Ovary (tissue), 3 donors: Measurements from ENCODE around the gene TRMT44.

Source experiments
- CTCF ChIP-seq, 3 donors: fragments of 450-650 bp in 2 of 3; fragments of 200-600 bp in 1 of 3; IDR thresholded peaks; one replicate each; pipeline versions ENCODE4 v1.5.1 to v1.8.0; 2016 to 2022; ENCODE audit warnings: antibody characterized with exemption in 3 of 3, mild to moderate bottlenecking in 1 of 3
- EP300 ChIP-seq: sonication (generic); formaldehyde crosslinking; IDR thresholded peaks from one replicate; pipeline ENCODE4 v1.6.1; 2017; ENCODE audit warnings: antibody characterized with exemption
- POLR2A ChIP-seq: fragments of 450-650 bp; IDR thresholded peaks from one replicate; pipeline ENCODE4 v1.6.1; 2017; ENCODE audit warnings: antibody characterized with exemption, mild to moderate bottlenecking, moderate library complexity
- donor health status: DM: no; HTN: no; CAD: no.

GRCh38 chr4:8440492-8441311, at the start of gene TRMT44, which contains the start of gene ACOX3:
- peak in 2 of 3 donors; percentile 13 to 49 for TF ChIP-seq CTCF (IDR thresholded peaks at IDR 0.05)
- TF ChIP-seq POLR2A: peak; percentile 82
- no peak for TF ChIP-seq EP300
